HL-60/S4 treated with phorbol 12-myristate 13-acetate at 8.2 ng/mL for 4 days and 3 days (cell line): ENCODE results near the gene GDF7.

ENCODE experiments used
- in situ Hi-C: fragments of 300-500 bp; cut with MboI; formaldehyde crosslinking; loops from 2 replicates; pipeline ENCODE4 v1.15.0; 2022; ENCODE audit warnings: low sequenced_read_pairs

GDF7 gene

DNA sequence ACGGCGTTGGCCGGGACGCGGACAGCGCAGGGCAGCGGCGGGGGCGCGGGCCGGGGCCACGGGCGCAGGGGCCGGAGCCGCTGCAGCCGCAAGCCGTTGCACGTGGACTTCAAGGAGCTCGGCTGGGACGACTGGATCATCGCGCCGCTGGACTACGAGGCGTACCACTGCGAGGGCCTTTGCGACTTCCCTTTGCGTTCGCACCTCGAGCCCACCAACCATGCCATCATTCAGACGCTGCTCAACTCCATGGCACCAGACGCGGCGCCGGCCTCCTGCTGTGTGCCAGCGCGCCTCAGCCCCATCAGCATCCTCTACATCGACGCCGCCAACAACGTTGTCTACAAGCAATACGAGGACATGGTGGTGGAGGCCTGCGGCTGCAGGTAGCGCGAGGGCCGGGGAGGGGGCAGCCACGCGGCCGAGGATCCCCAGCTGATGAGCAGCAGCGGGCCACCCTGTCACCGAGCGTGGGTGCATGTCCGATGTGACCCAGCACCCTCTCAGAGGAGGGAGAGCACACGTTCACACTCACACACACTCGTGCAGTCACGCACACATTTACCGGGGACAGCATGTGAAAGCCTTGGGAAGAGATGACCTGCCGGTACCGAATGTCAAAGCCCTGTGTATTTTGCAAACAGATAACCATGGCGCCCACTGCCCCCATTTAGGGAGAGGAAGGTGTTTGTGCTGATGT lies 4.2 kb downstream of the GDF7 start:
- in situ Hi-C loops: no loop called here

GRCh38 chr2:20671736-20672080 lies 4.8 kb downstream of the GDF7 start:
- in situ Hi-C loops: no loop called here

GRCh38 chr2:20672201-20672951 lies 5.4 kb downstream of the GDF7 start:
- in situ Hi-C loops: no loop called here

- in situ Hi-C loops: no loop called here
Observed at GRCh38 chr2:20673686-20674308, 6.9 kb downstream of the GDF7 start.

DNA sequence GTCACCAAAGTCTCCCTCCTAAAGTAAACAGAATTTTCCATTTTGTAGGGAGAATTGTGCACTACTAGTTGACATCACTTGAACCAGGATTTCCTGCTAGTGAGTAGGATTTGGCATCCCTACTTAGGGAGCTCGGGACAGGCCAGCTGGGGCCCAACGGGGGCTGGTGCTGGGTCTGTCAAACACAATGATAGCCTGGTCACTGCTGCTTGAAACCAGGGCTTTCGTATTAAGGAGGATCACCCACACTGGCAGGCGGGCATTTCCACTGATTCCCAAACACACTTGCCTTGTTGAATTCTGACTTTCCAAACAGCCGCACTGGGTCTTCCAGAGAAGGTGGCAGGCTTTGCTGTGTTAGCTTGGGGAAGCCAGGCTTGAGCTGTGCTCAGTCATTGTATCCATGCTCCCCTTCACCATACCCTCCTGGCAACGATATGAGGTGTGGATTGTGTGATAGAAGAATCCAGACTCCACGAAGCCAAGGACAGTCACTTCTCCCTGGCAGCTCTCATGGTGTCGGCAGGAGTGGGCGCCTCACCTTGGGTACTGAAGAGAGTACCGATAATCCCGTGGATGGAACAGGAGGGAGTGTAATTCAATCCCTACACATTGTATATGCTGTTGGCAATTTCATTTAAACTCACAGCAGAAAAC lies 7.5 kb downstream of the GDF7 start:
- in situ Hi-C loops: no loop called here

- in situ Hi-C loops: no loop called here
Observed at GRCh38 chr2:20674974-20675679, 8.2 kb downstream of the GDF7 start.

DNA sequence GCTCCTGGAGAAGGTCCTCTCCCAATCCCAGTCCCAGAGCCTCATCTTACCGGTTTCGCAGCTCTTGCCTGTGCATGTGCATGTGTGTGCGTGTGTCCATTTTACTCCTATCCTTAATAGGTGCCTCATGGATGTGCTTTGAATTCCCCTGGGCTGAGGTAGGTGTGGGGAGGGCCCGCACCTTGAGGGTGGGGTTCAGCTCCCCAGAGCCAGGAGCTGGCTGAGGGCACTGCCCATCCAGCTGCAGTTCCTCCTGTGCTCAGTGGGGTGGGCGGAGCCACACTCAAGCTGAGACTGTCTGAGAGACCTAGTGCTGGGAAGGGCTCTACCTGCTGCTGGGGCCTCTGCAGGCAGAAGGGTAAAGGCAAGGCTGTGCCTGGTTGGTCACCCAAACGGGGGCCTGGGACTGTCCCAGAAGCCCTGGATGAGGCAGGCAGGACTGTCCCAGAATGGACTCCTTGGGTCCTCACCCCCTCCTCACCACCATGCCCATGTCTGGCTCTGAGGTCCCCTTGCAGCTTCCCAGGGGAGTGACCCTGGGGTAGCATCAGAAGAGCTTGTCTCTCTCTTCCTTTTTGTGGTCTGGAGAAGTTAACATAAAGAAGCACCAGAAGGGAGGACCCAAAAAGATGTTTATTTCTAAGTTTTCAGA lies 8.9 kb downstream of the GDF7 start:
- in situ Hi-C loops: no loop called here

DNA sequence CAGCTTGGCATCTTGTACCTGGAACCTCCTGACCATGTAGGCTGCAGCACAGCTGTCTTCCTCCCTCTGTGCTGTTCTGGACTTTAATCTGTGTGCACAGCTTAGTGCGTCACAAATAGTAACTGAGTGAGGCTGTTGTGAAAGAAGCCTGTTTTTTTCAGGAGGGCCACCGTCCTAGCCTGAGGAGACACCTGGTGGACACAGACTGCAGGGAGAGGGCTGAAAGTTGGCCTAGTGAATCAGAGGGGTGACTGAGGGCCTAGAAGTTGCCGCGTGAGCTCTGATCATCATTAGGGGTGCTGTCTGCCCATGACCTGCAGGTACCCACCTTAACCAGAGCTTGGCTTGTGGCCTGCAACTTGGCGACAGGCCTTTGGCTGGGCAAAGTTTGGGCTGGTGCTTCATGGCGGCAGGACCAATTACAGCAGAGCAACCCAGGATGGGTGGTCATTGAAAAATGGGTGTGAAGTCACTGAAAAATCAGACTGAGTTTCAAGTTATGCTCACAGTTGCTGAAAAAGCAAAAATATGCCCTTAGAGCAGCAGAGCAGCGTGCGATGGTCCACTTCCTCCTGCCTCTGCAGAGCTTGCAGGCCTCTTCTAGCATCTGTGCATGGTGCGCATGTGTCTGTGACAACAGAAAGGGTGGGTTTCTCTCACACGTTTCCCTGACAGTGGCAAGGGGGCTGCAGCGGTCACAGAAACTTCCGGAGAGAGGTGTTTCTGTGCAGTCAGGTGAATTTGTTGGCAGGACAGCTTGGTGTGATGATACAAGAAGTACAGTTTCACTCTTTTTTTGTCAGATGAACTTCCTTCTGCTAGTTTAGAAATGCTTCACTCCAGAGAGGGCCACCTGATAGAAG lies 9.6 kb downstream of the GDF7 start:
- in situ Hi-C loops: no loop called here

DNA sequence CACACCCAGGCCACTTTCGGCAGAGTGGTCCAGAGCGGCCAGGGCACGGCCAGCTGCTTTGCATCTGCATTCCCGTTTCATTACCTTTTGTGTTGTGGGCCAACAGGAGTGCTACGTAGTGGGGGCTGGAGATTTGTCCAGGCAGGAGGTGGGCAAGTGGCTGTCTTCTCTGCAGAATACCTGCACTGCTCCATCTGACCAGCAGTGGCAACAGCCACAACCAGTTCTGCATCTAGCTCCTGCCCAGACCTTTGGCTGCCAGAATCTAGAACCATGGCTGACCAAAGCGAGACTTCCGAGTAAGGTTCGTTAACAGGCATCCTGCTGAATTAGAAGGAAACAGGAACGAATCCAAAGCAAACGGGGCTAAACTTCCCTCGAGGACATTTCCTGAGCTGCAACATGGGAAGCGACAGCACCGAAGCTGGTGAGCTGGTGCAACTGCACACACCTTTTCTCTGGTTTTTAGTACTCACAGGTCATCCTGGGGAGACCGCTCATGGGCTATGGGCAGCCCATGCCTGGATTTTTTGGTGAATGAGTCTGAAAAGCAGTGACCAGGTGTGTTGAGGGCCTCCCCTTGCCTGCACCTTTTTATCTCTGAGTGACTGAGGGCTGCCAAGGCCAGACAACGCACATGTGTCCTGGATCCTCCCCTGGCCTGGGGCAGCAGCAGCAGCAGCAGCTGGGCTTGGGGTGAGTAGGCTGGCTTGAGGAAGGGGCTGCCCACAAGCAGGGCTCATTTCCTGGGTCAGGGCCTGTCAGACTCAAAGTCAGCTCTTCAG lies 10.5 kb downstream of the GDF7 start:
- in situ Hi-C loops: no loop called here

- in situ Hi-C loops: no loop called here
Observed at GRCh38 chr2:20678086-20678395, 11.1 kb downstream of the GDF7 start.

DNA sequence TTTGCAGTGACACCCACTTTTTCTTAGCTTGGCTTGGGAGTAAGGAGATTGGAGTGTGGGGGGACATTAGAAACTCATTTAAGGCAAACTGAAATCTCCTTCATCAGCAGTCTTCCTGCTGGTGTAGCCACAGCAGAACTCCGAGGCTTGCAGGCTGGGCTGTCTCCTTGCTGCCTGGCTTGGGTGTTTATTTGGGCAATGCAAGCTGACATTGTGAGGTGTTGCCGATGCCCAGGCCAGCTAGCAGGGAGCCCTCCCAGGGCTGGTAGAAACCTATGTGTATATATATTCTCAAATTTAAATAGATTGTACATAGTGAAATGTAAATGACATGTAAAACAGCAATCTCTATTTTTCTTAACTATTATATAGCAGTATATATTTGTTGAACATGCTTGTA lies 11.8 kb downstream of the GDF7 start:
- in situ Hi-C loops: no loop called here

DNA sequence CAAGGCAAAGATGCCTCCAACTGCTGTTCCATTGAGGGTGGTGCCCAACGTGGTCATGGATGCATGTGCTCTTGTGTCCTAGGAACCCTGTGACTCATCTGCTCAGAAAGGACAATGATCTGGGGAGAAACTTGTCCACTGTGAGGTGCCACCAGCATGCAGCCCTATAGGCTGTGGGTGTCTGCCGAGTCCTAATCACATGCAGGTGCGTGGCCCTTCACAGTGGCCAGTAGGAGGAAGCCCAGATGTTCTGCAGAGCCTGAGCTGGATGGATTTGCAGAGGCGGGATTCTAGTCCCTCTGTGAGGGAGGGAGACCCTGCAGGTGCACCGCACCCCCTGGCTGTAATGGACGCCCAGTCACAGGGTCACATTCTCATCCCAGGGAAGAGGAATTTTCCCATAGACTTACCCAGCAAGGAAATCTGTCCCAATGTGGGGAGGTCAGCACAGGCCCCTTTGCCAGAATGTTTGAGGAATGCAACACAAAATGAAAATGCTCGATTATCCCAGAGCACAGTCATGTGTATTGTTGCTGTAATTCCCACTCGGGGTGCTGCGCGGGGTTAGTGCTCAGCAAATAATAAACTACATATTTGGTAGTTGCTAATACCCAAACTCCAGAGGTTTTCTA lies 13.9 kb downstream of the GDF7 start:
- in situ Hi-C loops: no loop called here

DNA sequence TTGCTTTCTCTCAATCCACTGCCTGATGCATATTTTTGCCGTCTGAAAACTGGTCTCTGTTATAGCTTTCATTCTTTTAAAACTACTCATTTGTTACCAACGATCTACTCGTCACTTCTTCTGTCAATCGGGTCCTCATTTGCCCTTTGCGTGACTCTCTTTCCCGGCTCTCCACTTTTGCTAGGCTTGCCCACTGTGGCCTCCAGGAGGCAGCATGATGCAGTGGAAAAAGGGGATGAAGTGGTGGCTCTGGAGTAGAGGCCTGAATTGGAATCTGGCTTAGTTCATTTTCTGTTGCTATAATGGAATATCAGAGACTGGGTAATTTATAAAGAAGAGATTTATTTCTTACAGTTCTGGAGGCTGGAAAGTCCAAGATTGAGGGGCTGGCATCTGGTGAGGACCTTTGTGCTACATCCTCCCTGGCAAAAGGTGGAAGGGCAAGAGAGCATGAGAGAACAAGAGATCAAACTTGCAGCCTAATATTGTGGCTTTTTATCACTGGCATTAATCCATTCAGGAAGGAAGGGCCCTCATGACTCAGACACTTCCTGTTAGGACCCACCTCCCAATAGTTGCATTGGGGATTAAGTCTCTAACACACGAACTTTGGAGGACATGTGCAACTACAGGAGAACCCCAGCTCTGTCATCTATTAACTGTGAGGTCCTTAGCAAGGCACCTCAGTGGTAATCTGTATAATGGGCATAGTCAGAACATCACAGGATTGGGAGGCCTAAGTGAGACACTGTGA lies 15.4 kb downstream of the GDF7 start:
- in situ Hi-C loops: no loop called here

DNA sequence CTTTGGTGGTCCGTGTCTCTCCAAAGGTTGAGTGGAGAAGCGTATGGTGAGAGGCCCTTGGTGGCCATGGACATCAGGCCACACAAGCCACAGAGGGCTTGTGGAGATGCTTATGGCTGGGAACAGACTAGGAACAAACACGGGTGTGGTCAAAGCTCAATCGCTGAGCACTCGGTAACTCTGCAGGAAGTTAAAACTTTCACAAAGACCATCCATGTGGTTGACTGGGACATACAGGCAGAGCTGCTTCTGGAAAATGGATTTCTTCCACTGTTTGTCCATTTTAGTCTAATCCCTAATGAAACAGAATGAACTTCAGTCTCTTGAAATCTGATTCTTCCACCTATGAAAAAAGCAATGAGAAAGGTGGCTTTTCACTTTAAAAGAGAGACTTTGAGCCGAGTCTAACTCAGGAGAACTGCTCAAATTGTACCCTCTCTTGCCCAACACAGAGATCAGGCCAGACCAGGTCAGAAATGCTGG lies 17.7 kb downstream of the GDF7 start:
- in situ Hi-C loops: no loop called here

DNA sequence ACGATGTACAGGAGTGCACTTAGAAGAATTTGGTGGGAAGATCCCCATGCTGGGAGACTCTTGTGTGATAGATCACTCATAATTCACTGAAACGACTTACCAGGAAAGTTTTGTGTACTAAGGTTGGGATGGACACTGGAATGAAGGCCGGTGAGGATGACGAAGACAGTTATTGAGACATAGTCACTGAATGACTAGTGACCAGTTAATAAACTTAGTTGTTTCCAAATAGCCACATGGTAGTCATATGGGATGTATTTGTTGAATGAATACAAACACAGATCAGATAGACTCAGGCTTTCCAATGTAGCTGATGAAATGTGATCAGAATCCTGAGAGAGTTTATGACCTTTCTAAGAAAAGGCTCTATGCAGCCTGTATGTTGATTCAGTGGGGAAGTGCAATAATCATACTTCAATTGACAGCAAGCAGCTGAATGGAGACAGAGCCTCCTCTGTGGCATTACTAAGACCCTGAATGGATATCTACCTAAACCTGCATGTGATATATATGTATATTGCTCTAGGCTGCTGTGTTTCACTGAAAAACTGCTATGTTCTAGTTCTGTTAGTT lies 20.4 kb downstream of the GDF7 start:
- in situ Hi-C loops: no loop called here

DNA sequence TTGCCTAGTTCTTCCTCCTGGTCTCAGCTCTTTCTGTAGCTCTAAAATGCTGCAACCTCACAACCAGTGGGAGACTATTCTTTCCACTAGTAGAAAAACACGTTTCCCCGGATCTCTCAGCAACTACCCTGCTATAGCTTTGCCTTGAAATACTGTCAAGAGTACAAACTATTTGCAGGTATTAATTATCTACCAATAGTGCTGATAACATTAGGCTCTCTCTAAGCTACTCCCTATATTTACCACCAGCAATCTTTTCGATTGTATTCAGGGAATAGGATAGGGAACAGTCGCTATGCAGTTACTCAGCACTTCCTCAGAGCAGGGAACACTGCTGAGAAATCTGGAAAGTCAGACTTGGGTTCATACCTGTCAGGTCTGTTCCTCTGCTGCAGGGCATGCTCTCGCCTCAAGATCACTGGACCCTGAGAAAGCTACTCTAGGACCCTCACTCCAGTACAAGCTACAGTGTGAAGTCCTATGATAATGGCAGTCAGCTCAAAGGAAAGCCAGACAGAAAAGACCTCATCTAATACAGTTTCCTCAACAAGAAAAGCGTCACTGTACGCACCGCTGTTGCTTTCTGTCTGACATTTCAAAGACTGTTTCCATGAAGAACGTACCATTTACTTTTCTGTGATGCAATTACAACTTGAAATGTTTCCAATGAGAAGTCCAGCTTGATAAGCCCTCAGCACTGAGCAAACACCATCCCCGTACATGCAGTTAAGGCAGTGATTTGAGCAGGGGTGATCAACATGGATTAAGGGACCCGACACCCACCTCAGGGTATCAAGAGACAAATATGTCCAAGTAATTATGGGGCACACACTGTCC lies 22.7 kb downstream of the GDF7 start:
- in situ Hi-C loops: no loop called here
